ENCODE results near the gene KIF20B.

GRCh38 chr10:89771684-89772083 lies 70.3 kb downstream of the KIF20B start:
- no peak for TF ChIP-seq CTCF (IDR thresholded peaks at IDR 0.05)
- TF ChIP-seq EP300 (IDR thresholded peaks at IDR 0.05): no peak
- no peak for TF ChIP-seq POLR2A (IDR thresholded peaks at IDR 0.05; ENCODE audit: low read depth)
